Measurements from ENCODE around the gene GNA12.

Gene GNA12

GRCh38 chr7:2864999-2865670 lies 21.0 kb upstream of the GNA12 start:
- Histone ChIP-seq H3K4me3 (ENCODE audit: low read length in 2 of 2) (no peak overlapping the region), H3K36me3 (ENCODE audit: control insufficient read depth in 2 of 2, insufficient read depth in 2 of 2, low read length in 2 of 2) (no peaks in the 10 kb centered on the region), H3K4me1 (ENCODE audit: control insufficient read depth in 2 of 2, insufficient read depth in 2 of 2, low read length in 2 of 2) (peaks cover 11 to 12% of the 10 kb centered on the region in 2 donors), H3K9ac (ENCODE audit: low read depth in 1 of 2, low read length in 2 of 2) (no peak overlapping the region), H3K9me3 (ENCODE audit: control insufficient read depth in 2 of 2, low read length in 2 of 2) (no peaks in the 10 kb centered on the region), H3K27me3 (ENCODE audit: control insufficient read depth in 2 of 2, insufficient read depth in 2 of 2, low read length in 2 of 2) (no peaks in the 10 kb centered on the region), H3K27ac (ENCODE audit: low read depth in 2 of 2, low read length in 2 of 2) (no peak overlapping the region)

GRCh38 chr7:2864204-2864985 lies 20.3 kb upstream of the GNA12 start:
- peak overlapping the region; percentile 64 to 80 for H3K27ac ChIP-seq (ENCODE audit: low read depth in 2 of 2, low read length in 2 of 2)
- H3K9ac ChIP-seq (ENCODE audit: low read depth in 1 of 2, low read length in 2 of 2) = peak overlapping the region in 1 of 2 donors; percentile 50
- H3K27me3 ChIP-seq (ENCODE audit: control insufficient read depth in 2 of 2, insufficient read depth in 2 of 2, low read length in 2 of 2) = no peaks in the 10 kb centered on the region
- no peaks in the 10 kb centered on the region for H3K36me3 ChIP-seq (ENCODE audit: control insufficient read depth in 2 of 2, insufficient read depth in 2 of 2, low read length in 2 of 2)
- H3K4me1 ChIP-seq (ENCODE audit: control insufficient read depth in 2 of 2, insufficient read depth in 2 of 2, low read length in 2 of 2) = peaks cover 11 to 12% of the 10 kb centered on the region in 2 donors
- no peaks in the 10 kb centered on the region for H3K9me3 ChIP-seq (ENCODE audit: control insufficient read depth in 2 of 2, low read length in 2 of 2)
- peak overlapping the region in 1 of 2 donors; percentile 4 for H3K4me3 ChIP-seq (ENCODE audit: low read length in 2 of 2)

- Histone ChIP-seq H3K36me3 (ENCODE audit: control insufficient read depth in 2 of 2, insufficient read depth in 2 of 2, low read length in 2 of 2) (no peaks in the 10 kb centered on the region), H3K27ac (ENCODE audit: low read depth in 2 of 2, low read length in 2 of 2) (peak overlapping the region; percentile 64 to 80), H3K4me3 (ENCODE audit: low read length in 2 of 2) (peak overlapping the region; percentile 4 to 22), H3K9me3 (ENCODE audit: control insufficient read depth in 2 of 2, low read length in 2 of 2) (no peaks in the 10 kb centered on the region), H3K9ac (ENCODE audit: low read depth in 1 of 2, low read length in 2 of 2) (peak overlapping the region in 1 of 2 donors; percentile 50), H3K27me3 (ENCODE audit: control insufficient read depth in 2 of 2, insufficient read depth in 2 of 2, low read length in 2 of 2) (no peaks in the 10 kb centered on the region), H3K4me1 (ENCODE audit: control insufficient read depth in 2 of 2, insufficient read depth in 2 of 2, low read length in 2 of 2) (peaks cover 11 to 12% of the 10 kb centered on the region in 2 donors)
Observed at GRCh38 chr7:2863461-2864066, 19.5 kb upstream of the GNA12 start.

GRCh38 chr7:2862831-2863361 lies 18.8 kb upstream of the GNA12 start:
- H3K9ac ChIP-seq (ENCODE audit: low read depth in 1 of 2, low read length in 2 of 2) = no peak overlapping the region
- no peaks in the 10 kb centered on the region for H3K27me3 ChIP-seq (ENCODE audit: control insufficient read depth in 2 of 2, insufficient read depth in 2 of 2, low read length in 2 of 2)
- no peaks in the 10 kb centered on the region for H3K9me3 ChIP-seq (ENCODE audit: control insufficient read depth in 2 of 2, low read length in 2 of 2)

DNA sequence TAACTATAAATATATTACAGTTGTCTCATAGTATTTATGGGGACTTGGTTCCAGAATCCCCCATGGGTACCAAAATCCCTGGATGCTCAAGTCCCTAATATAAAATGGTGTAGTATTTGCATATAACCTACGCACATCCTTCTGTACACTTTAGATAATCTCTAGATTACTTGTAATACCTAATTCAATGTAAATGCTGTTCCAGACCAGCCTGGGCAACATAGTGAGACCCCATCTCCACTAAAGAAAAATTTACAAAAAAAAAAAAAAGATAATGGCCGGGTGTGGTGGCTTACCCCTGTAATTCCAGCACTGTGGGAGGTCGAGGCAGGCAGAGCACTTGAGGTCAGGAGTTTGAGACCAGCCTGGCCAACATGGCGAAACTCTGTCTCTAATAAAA lies 17.4 kb upstream of the GNA12 start:
- Histone ChIP-seq H3K4me3 (ENCODE audit: low read length in 2 of 2) (no peak overlapping the region), H3K27ac (ENCODE audit: low read depth in 2 of 2, low read length in 2 of 2) (no peak overlapping the region), H3K27me3 (ENCODE audit: control insufficient read depth in 2 of 2, insufficient read depth in 2 of 2, low read length in 2 of 2) (no peaks in the 10 kb centered on the region), H3K9ac (ENCODE audit: low read depth in 1 of 2, low read length in 2 of 2) (no peak overlapping the region), H3K9me3 (ENCODE audit: control insufficient read depth in 2 of 2, low read length in 2 of 2) (no peaks in the 10 kb centered on the region), H3K4me1 (ENCODE audit: control insufficient read depth in 2 of 2, insufficient read depth in 2 of 2, low read length in 2 of 2) (peaks cover 11 to 12% of the 10 kb centered on the region in 2 donors), H3K36me3 (ENCODE audit: control insufficient read depth in 2 of 2, insufficient read depth in 2 of 2, low read length in 2 of 2) (no peaks in the 10 kb centered on the region)

More at GRCh38 chr7:2862831-2863361, 18.8 kb upstream of the GNA12 start:
- peaks cover 11 to 12% of the 10 kb centered on the region in 2 donors for H3K4me1 ChIP-seq (ENCODE audit: control insufficient read depth in 2 of 2, insufficient read depth in 2 of 2, low read length in 2 of 2)
- no peaks in the 10 kb centered on the region for H3K36me3 ChIP-seq (ENCODE audit: control insufficient read depth in 2 of 2, insufficient read depth in 2 of 2, low read length in 2 of 2)
- no peak overlapping the region for H3K4me3 ChIP-seq (ENCODE audit: low read length in 2 of 2)
- H3K27ac ChIP-seq (ENCODE audit: low read depth in 2 of 2, low read length in 2 of 2) = peak overlapping the region; percentile 64 to 80

DNA sequence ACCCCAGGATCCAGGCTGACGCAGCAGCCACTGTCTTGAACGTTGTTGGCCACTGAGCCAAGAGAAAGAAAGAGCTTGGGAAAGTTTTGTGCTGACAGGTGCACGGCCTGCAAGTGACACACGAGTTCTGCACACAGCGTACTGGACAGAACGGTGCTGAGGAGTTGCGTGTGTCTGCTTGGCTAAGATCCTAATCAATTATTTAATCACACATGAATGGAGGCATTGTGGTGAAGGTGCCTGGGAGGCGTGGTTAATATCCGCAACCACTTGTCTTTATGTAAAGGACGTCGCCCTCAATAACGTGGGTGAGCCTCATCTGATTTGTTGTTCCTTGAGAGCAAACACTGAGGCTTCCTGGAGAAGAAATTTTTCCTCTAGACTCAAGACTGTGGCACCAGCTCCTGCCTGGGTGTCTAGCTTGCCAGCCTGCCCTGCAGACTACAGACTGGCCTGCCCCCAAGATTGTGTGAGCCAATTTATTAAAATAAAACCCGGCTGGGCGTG lies 16.6 kb upstream of the GNA12 start:
- Histone ChIP-seq H3K36me3 (ENCODE audit: control insufficient read depth in 2 of 2, insufficient read depth in 2 of 2, low read length in 2 of 2) (no peaks in the 10 kb centered on the region), H3K4me1 (ENCODE audit: control insufficient read depth in 2 of 2, insufficient read depth in 2 of 2, low read length in 2 of 2) (peaks cover 11 to 12% of the 10 kb centered on the region in 2 donors), H3K4me3 (ENCODE audit: low read length in 2 of 2) (no peak overlapping the region), H3K9ac (ENCODE audit: low read depth in 1 of 2, low read length in 2 of 2) (no peak overlapping the region), H3K27ac (ENCODE audit: low read depth in 2 of 2, low read length in 2 of 2) (no peak overlapping the region), H3K9me3 (ENCODE audit: control insufficient read depth in 2 of 2, low read length in 2 of 2) (no peaks in the 10 kb centered on the region), H3K27me3 (ENCODE audit: control insufficient read depth in 2 of 2, insufficient read depth in 2 of 2, low read length in 2 of 2) (no peaks in the 10 kb centered on the region)

DNA sequence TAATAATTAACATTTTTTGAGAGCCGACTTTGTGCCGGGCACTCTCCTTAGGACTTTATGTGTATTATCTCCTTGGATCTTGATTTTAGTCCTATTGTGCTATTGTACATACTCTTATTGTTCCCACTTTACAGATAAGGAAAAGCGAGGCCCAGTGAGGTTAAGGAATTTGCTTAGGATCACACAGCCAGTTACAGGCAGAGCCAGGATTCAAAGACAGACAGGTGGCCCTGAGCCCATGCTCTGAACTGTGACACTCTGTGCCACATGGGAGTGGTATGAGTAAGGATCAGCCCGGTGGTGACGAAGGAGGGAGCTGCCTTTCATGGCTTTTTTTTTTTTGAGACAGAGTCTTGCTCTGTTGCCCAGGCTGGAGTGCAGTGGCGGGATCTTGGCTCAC lies 15.8 kb upstream of the GNA12 start:
- no peaks in the 10 kb centered on the region for H3K36me3 ChIP-seq (ENCODE audit: control insufficient read depth in 2 of 2, insufficient read depth in 2 of 2, low read length in 2 of 2)
- H3K4me3 ChIP-seq (ENCODE audit: low read length in 2 of 2) = no peak overlapping the region
- H3K9me3 ChIP-seq (ENCODE audit: control insufficient read depth in 2 of 2, low read length in 2 of 2) = no peaks in the 10 kb centered on the region
- H3K9ac ChIP-seq (ENCODE audit: low read depth in 1 of 2, low read length in 2 of 2) = no peak overlapping the region
- H3K27ac ChIP-seq (ENCODE audit: low read depth in 2 of 2, low read length in 2 of 2) = no peak overlapping the region
- H3K4me1 ChIP-seq (ENCODE audit: control insufficient read depth in 2 of 2, insufficient read depth in 2 of 2, low read length in 2 of 2) = peaks cover 11 to 12% of the 10 kb centered on the region in 2 donors
- no peaks in the 10 kb centered on the region for H3K27me3 ChIP-seq (ENCODE audit: control insufficient read depth in 2 of 2, insufficient read depth in 2 of 2, low read length in 2 of 2)

DNA sequence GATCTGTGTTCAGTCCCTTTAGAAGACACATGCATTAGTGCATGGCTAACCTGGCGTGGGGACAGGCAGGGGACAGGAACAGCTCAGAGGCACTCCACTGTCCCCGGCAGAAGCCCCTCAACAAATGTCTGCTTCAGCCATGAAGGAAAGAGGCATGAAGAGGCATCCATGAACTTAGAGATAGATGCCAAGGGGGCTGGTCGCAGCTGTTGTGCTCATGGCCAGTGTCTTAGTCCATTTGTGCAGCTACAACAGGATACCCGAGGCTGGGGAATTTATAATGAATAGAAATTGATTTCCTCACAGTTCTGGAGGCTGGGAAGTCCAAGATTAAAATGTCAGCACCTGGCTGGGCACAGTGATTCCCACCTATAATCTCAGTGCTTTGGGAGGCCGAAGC lies 14.5 kb upstream of the GNA12 start:
- Histone ChIP-seq H3K36me3 (ENCODE audit: control insufficient read depth in 2 of 2, insufficient read depth in 2 of 2, low read length in 2 of 2) (no peaks in the 10 kb centered on the region), H3K27ac (ENCODE audit: low read depth in 2 of 2, low read length in 2 of 2) (no peak overlapping the region), H3K4me3 (ENCODE audit: low read length in 2 of 2) (no peak overlapping the region), H3K27me3 (ENCODE audit: control insufficient read depth in 2 of 2, insufficient read depth in 2 of 2, low read length in 2 of 2) (no peaks in the 10 kb centered on the region), H3K9me3 (ENCODE audit: control insufficient read depth in 2 of 2, low read length in 2 of 2) (no peaks in the 10 kb centered on the region), H3K9ac (ENCODE audit: low read depth in 1 of 2, low read length in 2 of 2) (no peak overlapping the region), H3K4me1 (ENCODE audit: control insufficient read depth in 2 of 2, insufficient read depth in 2 of 2, low read length in 2 of 2) (peaks cover 3 to 7% of the 10 kb centered on the region in 2 donors)

DNA sequence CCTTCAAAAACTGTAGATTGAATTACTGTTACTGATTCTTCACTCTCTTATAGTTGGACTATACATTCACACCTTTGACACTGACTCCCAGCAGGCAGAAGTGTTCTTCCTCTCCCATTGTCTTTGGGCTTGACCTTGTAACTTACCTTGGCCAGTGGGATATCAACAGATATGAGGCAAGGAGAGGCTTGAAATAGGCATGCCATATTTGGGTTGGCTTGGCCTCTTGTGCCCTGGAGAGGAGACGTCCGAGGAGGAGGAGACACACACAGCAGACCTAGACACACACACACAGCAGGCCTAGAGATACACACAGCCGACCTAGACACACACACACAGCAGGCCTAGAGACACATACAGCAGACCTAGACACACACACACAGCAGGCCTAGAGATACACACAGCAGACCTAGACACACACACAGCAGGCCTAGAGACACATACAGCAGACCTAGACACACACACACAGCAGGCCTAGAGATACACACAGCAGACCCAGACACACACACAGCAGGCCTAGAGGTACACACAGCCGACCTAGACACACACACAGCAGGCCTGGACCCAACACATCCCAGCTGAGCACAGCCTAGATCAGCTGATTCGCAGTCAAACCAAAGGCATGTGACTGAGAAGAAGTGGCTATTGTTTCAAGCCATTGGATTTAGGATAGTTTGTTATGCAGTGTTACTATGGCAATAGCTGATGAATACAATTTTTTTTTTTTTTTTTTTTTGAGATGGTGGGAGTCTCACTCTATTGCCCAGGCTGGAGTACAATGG lies 12.5 kb upstream of the GNA12 start:
- Histone ChIP-seq H3K4me1 (ENCODE audit: control insufficient read depth in 2 of 2, insufficient read depth in 2 of 2, low read length in 2 of 2) (no peaks in the 10 kb centered on the region), H3K36me3 (ENCODE audit: control insufficient read depth in 2 of 2, insufficient read depth in 2 of 2, low read length in 2 of 2) (no peaks in the 10 kb centered on the region), H3K9ac (ENCODE audit: low read depth in 1 of 2, low read length in 2 of 2) (no peak overlapping the region), H3K4me3 (ENCODE audit: low read length in 2 of 2) (no peak overlapping the region), H3K27ac (ENCODE audit: low read depth in 2 of 2, low read length in 2 of 2) (no peak overlapping the region), H3K27me3 (ENCODE audit: control insufficient read depth in 2 of 2, insufficient read depth in 2 of 2, low read length in 2 of 2) (no peaks in the 10 kb centered on the region), H3K9me3 (ENCODE audit: control insufficient read depth in 2 of 2, low read length in 2 of 2) (no peaks in the 10 kb centered on the region)

Measured in mucosa of rectum (tissue), 2 donors.